ENCODE results near the gene MRPL46. TPM values are rescaled to one million over a fixed set of nuclear protein-coding genes. Genes with fewer than 3 reads are reported as not detected.
A peak's percentile ranks its signal among the peaks of the same experiment; 100 is the strongest.

MRPL46 gene
- 22.2 TPM for polyA plus RNA-seq (ENCODE audit: insufficient read length)

GRCh38 chr15:88467073-88467934 lies at the start of gene MRPL46, which contains the start of gene MRPS11:
MRPL46 (minus strand) TSS chr15:88467388; CDS start chr15:88467377, 11 bp downstream.
MRPS11 (plus strand) TSS chr15:88467708; CDS start chr15:88467718, 10 bp downstream.
- DNase-seq (ENCODE audit: low read depth), result peak; percentile 82

- DNase-seq (ENCODE audit: low read depth), result no peak
Measured at GRCh38 chr15:88513195-88513594, 46.0 kb upstream of the MRPL46 start.

DNA sequence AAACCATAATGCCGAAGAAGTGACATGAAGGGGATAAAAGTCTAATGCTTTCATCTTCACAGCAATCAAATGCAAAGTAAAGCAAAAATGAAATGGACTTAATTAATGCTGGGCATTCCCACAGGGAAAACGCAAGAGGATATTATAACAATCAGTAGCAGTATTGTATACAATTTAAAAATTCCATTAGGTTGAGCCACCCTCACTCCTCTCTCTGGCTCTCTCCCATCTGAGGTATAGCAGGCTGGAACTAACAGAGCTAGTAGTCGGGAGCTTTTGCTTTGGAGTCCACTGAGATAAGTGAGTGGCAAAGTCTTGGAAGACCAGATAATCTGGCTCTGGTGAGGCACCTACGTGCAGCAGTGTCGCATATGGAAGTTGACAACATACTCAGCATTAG lies 45.4 kb upstream of the MRPL46 start:
- DNase-seq (ENCODE audit: low read depth), result no peak

- DNase-seq (ENCODE audit: low read depth), result no peak
Measured at GRCh38 chr15:88512078-88512477, 44.9 kb upstream of the MRPL46 start.

DNA sequence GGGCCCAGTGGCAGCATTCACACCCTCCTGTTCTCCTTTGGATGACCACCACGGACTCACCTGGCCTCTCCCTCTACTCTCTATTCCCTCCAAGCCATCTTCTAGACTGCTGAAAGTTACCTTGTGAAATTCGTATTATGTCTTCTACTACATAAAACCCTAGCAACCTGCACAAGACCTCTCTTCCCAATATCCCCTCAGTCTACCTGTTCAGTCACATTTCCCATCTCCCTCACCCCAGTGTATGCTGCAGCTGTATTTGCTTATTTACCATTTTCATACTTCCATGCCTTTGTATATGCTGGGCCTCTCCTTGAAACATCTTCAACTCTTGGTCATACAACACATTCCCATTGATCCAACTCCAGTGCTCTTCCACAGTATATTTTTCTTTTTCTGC lies 44.0 kb upstream of the MRPL46 start:
- DNase-seq (ENCODE audit: low read depth), result no peak

GRCh38 chr15:88509964-88510363 lies 42.8 kb upstream of the MRPL46 start:
- DNase-seq (ENCODE audit: low read depth), result no peak

DNA sequence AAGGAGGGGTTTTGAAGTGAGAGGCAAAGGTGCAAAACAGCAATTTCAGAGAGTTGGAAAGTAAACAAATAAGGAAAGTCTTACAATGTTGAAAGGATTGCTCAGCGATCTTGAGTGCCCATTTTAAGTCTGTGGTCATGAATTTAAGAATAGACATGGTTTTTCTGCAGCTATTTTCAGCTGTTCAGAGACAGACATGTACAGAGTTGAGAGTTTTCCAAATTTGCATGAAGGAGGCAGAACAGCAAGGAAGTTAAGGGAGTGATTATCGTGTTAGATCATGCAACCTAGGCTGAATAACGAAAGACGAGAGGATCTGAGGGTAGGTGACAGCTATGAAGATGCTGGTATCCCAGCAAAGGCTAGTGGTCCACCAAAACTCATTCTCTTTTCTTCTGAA lies 42.1 kb upstream of the MRPL46 start:
- DNase-seq (ENCODE audit: low read depth), result no peak

DNA sequence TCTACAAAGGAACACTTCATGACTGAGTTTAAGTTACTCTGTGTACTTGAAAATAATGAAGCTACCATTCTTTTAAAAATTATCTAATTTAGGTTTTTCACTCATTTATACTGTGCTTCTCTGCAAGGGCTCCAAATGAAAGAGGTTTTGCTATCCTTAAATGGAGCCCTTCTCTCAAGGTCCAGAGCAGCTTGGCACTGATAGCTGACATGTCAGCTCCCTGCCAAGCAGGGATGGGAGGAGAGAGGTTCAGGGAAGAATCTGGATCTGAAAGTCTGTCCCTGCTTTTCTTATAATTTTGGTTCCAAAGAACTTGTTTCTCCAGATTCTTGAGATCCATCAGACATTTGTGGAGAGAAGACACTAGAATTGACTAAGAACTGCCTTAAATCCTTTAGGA lies 39.4 kb upstream of the MRPL46 start:
- no peak for DNase-seq (ENCODE audit: low read depth)

DNA sequence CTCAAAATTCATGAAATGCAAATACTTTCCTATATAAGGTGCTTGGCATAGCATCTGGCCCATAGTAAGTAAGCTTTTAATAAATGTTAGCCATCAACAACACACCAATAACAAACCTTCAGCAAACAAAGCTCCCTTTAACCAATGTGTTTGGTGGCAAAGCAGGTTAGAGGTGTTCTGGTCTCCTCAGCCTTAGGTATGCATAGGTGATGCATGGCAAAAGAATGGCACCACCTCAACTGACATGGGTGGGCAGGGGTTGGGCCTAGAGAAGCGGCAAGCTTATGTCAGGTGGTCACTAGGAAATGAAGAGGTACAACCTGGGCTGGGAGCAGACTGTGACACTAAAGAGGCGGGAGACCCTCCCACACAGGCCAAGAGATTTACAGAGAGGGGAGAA lies 38.5 kb upstream of the MRPL46 start:
- no peak for DNase-seq (ENCODE audit: low read depth)

GRCh38 chr15:88504445-88504844 lies 37.3 kb upstream of the MRPL46 start:
- no peak for DNase-seq (ENCODE audit: low read depth)

GRCh38 chr15:88498996-88499395 lies 31.8 kb upstream of the MRPL46 start:
- no peak for DNase-seq (ENCODE audit: low read depth)

GRCh38 chr15:88497109-88497765 lies 30.0 kb upstream of the MRPL46 start:
- DNase-seq (ENCODE audit: low read depth), result no peak

- DNase-seq (ENCODE audit: low read depth), result no peak
Measured at GRCh38 chr15:88493844-88494243, 26.7 kb upstream of the MRPL46 start.

DNA sequence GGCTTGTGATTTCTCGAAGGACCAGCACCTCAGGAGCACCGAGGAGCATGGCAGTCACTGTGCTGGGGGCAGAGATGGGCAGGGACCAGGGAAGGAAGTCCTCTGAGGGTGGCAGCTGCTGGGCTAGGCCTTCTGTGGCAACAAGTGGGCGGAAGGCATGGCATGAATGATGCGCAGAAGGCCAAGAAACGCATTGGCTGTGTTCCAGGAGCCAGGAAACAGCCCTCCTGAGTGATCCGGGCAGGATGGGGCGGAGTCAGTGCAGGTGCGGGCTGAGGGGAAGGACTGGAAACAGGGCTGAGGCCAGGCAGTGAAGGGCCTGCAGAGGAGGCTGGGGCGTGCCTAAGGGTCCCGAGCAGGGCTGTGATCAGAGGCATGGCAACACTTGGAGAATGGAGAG lies 24.0 kb upstream of the MRPL46 start:
- DNase-seq (ENCODE audit: low read depth), result no peak

DNA sequence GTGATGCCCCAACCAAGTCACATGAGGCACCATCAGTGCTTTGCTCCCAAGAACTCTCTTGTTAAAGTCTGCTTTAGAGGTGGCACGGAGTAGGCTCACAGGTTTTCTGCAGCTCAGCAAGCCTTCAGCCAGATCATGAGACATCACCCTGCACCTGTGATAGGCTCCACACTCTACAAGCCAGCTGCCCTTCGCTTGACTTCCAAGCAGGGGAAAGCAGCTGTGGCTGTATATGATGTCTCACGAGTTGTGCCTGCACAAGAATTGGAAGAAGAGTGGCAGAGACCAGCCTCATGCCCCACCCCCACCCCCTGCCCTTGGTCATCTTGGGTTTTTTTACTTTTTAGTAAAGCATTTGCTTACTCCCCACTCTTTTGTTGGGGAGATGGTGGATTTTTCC lies 22.8 kb upstream of the MRPL46 start:
- no peak for DNase-seq (ENCODE audit: low read depth)

DNA sequence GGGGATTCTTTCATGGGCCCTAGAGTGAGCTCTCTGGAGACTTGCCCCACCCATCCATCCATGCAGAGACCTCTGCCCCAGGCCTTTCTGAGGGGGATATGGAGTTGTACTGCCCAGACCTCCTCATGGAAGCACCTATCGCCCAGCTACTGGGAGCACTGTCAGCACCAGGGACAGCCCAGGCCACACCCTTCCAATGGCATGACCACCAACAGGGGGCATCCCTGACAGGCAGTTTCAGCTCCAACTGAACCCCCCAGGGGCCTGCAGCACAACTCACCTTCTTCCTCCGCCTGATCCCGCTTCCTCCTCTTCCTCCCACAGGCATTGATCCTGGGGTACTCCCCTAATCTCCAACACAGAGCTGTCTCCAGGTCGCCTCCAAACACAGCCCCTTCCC lies 22.1 kb upstream of the MRPL46 start:
- DNase-seq (ENCODE audit: low read depth), result no peak

- no peak for DNase-seq (ENCODE audit: low read depth)
Measured at GRCh38 chr15:88487796-88488523, 20.8 kb upstream of the MRPL46 start.

GRCh38 chr15:88487178-88487795 lies 20.1 kb upstream of the MRPL46 start:
- no peak for DNase-seq (ENCODE audit: low read depth)

DNA sequence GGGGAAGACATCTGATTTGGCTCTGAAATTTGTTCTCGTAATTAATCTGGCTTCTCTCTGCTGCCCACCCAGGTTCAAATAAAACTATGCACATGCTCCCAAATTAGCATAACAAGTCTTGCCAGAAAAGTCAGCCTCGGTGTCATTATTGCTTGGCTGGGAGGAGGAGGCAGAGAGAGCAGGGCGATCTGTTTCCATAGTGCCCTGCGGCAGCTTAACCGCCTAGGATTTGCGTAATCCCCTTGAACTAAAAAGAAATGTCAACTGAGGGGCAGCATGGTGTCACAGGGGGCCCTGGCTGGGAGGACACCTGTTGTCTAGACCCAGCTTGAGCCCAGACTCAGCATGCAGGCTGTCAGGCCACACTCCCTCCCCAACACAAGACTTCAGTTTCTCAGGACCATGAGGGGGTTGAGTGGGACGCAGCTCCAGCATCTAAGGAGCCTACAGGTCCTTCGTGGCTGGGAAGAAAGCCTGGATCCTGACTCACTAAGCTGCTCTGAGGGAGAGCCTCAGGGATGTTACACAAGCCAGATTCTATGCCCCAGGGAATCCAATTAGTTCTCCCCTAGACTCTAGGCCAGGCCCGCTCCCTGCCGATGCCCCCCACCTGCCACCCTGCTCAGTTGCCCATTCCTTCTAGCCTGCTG lies 17.6 kb upstream of the MRPL46 start:
- no peak for DNase-seq (ENCODE audit: low read depth)

DNA sequence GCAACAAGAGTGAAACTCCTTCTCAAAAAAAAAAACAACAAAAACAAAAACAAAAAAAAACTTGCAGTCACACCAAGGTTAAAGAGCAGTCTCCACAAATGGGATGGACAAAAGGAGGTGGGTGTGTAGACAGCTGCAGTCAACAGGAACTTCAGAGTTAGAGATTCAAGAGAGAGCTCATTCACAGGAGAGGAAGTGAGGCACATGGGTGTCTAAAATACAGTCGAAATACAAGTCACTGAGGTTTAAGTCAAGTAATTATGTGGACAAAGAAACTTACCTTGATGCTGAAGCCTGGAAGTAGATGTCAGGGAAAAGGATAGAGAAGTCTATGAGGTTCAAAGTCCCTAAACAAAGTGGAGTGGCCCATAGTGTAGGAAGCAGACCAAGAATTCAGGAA lies 15.1 kb upstream of the MRPL46 start:
- no peak for DNase-seq (ENCODE audit: low read depth)

GRCh38 chr15:88480981-88481380 lies 13.8 kb upstream of the MRPL46 start:
- no peak for DNase-seq (ENCODE audit: low read depth)

Measured in forelimb muscle (tissue), 1 donor.